IMR-90 (cell line): ENCODE data around the gene COL6A5. TPM values are rescaled to one million over a fixed set of nuclear protein-coding genes. Genes with fewer than 3 reads are reported as not detected.

ENCODE experiments used
- ATAC-seq: fragments of 200-7000 bp; cut with Tn5 transposase; 2 replicates; pipeline ENCODE4 v1.9.1; 2020; ENCODE audit warnings: low read depth, mild to moderate bottlenecking, moderate library complexity
- BruUV-seq: library from RNA; stranded (reverse); fragments of 400-500 nt; replicated peaks from 2 replicates; lab custom pipeline; 2021; lab: Mats Ljungman, UMichigan
- CTCF ChIA-PET: fragments of 300-600 bp; formaldehyde crosslinking; extraction: SDS; loops from one replicate; lab custom pipeline; 2021; ENCODE audit warnings: antibody characterized with exemption; lab: Yijun Ruan, JAX
- POLR2A ChIA-PET: fragments of 300-600 bp; sonication (Branson Sonifier 250); formaldehyde crosslinking; loops from one replicate; lab custom pipeline; 2022; ENCODE audit warnings: antibody characterized with exemption; ENCODE audit not compliant: unreplicated experiment; lab: Charles Lee
- DNase-seq: peaks from one replicate; pipeline ENCODE4 v3.0.0; 2013
- H2AFZ ChIP-seq: replicated peaks from 2 replicates; pipeline ENCODE3; 2013; ENCODE audit warnings: low read length, mild to moderate bottlenecking; ENCODE audit not compliant: poor library complexity
- H2AK5ac ChIP-seq: 2 replicates; pipeline ENCODE4 v1.6.1; 2013; ENCODE audit warnings: low read depth, low read length, inconsistent platforms
- H2AK9ac ChIP-seq: replicated peaks from 2 replicates; pipeline ENCODE3; 2013; ENCODE audit warnings: mild to moderate bottlenecking, low read depth, low read length, moderate library complexity; ENCODE audit not compliant: poor library complexity
- H2BK120ac ChIP-seq: 2 replicates; pipeline ENCODE4 v1.6.1; 2013; ENCODE audit warnings: low read depth, low read length, inconsistent platforms
- H2BK15ac ChIP-seq: 3 replicates; pipeline ENCODE4 v1.6.1; 2013; ENCODE audit warnings: low read depth, low read length, inconsistent platforms
- H2BK20ac ChIP-seq: 2 replicates; pipeline ENCODE4 v1.6.1; 2013; ENCODE audit warnings: low read depth, mild to moderate bottlenecking, inconsistent platforms, low read length, moderate library complexity
- H2BK5ac ChIP-seq: 2 replicates; pipeline ENCODE4 v1.6.1; 2013; ENCODE audit warnings: mild to moderate bottlenecking, low read depth, low read length, inconsistent platforms; ENCODE audit not compliant: poor library complexity, severe bottlenecking
- H3K14ac ChIP-seq: replicated peaks from 2 replicates; pipeline ENCODE4 v1.6.1; 2013; ENCODE audit warnings: low read depth, low read length, inconsistent platforms
- H3K18ac ChIP-seq: 2 replicates; pipeline ENCODE4 v1.6.1; 2013; ENCODE audit warnings: low read depth, low read length, control low read depth
- H3K23ac ChIP-seq: 2 replicates; pipeline ENCODE4 v1.6.1; 2013; ENCODE audit warnings: low read depth, low read length, inconsistent platforms
- H3K27ac ChIP-seq: 2 replicates; pipeline ENCODE4 v1.5.1; 2013; ENCODE audit warnings: mild to moderate bottlenecking, control low read depth, low read length; ENCODE audit not compliant: insufficient read depth
- H3K27me3 ChIP-seq: 2 replicates; pipeline ENCODE4 v1.6.1; 2013; ENCODE audit warnings: low read length; ENCODE audit not compliant: control insufficient read depth, insufficient read depth
- H3K36me3 ChIP-seq: 2 replicates; pipeline ENCODE4 v1.6.1; 2013; ENCODE audit warnings: low read length, mixed read lengths; ENCODE audit not compliant: control insufficient read depth, insufficient read depth
- H3K4ac ChIP-seq: 2 replicates; pipeline ENCODE4 v1.6.1; 2013; ENCODE audit warnings: low read depth, low read length, inconsistent platforms
- H3K4me1 ChIP-seq: 2 replicates; pipeline ENCODE4 v1.6.1; 2013; ENCODE audit warnings: low read length, mixed read lengths; ENCODE audit not compliant: control insufficient read depth, insufficient read depth
- H3K4me2 ChIP-seq: 2 replicates; pipeline ENCODE4 v1.6.1; 2013; ENCODE audit warnings: low read depth, mild to moderate bottlenecking, control low read depth, low read length, moderate library complexity
- H3K4me3 ChIP-seq: 2 replicates; pipeline ENCODE4 v1.5.1; 2013; ENCODE audit warnings: low read depth, mild to moderate bottlenecking, control low read depth, low read length, moderate library complexity; ENCODE audit not compliant: insufficient read depth
- H3K56ac ChIP-seq: 2 replicates; pipeline ENCODE4 v1.6.1; 2013; ENCODE audit warnings: low read length, inconsistent platforms; ENCODE audit not compliant: insufficient read depth; ENCODE audit errors: extremely low read depth
- H3K79me1 ChIP-seq, 2 experiments: 2 replicates each; pipeline ENCODE4 v1.6.1; 2013; ENCODE audit warnings: low read length in 2 of 2, inconsistent platforms in 1 of 2, low read depth in 1 of 2
- H3K9ac ChIP-seq: 2 replicates; pipeline ENCODE4 v1.6.1; 2013; ENCODE audit warnings: low read depth, low read length, control low read depth
- H3K9me1 ChIP-seq: 2 replicates; pipeline ENCODE4 v1.6.1; 2013; ENCODE audit warnings: low read length, inconsistent platforms; ENCODE audit not compliant: insufficient read depth
- H3K9me3 ChIP-seq: 2 replicates; pipeline ENCODE4 v1.6.1; 2013; ENCODE audit warnings: low read length; ENCODE audit not compliant: control insufficient read depth, insufficient read depth
- H4K20me1 ChIP-seq: 2 replicates; pipeline ENCODE4 v1.6.1; 2013; ENCODE audit warnings: low read length, inconsistent platforms; ENCODE audit not compliant: insufficient read depth
- H4K5ac ChIP-seq: 2 replicates; pipeline ENCODE4 v1.6.1; 2013; ENCODE audit warnings: mild to moderate bottlenecking, low read depth, low read length, control low read depth
- H4K8ac ChIP-seq, 2 experiments: 2 replicates each; pipeline ENCODE4 v1.6.1; 2013; ENCODE audit warnings: low read depth in 2 of 2, low read length in 2 of 2, control low read depth in 1 of 2, inconsistent platforms in 1 of 2
- H4K91ac ChIP-seq: 2 replicates; pipeline ENCODE4 v1.6.1; 2013; ENCODE audit warnings: low read depth, low read length, inconsistent platforms; ENCODE audit not compliant: insufficient read depth
- BHLHE40 ChIP-seq: fragments of 150-350 bp; IDR thresholded peaks from 2 replicates; pipeline ENCODE4 v1.6.1; 2016; ENCODE audit warnings: mild to moderate bottlenecking, low read depth, low read length
- CEBPB ChIP-seq: IDR thresholded peaks from 2 replicates; pipeline ENCODE4 v1.6.1; 2012; ENCODE audit warnings: low read depth, low read length, improper control_type of control experiment
- MAFK ChIP-seq: IDR thresholded peaks from 2 replicates; pipeline ENCODE4 v1.6.1; 2012; ENCODE audit warnings: low read depth, low read length, improper control_type of control experiment
- MXI1 ChIP-seq: IDR thresholded peaks from 2 replicates; pipeline ENCODE4 v1.6.1; 2012; ENCODE audit warnings: low read depth, mild to moderate bottlenecking, low read length, moderate library complexity, borderline replicate concordance
- NFE2L2 ChIP-seq: fragments of 150-350 bp; IDR thresholded peaks from 2 replicates; pipeline ENCODE4 v1.6.1; 2016; ENCODE audit warnings: low read depth, mild to moderate bottlenecking, low read length
- POLR2A ChIP-seq: IDR thresholded peaks from 2 replicates; pipeline ENCODE4 v1.6.1; 2012; ENCODE audit warnings: mild to moderate bottlenecking, low read depth, low read length
- RCOR1 ChIP-seq: IDR thresholded peaks from 2 replicates; pipeline ENCODE4 v1.6.1; 2012; ENCODE audit warnings: mild to moderate bottlenecking, low read length, improper control_type of control experiment; ENCODE audit not compliant: insufficient replicate concordance
- RFX5 ChIP-seq: IDR thresholded peaks from 2 replicates; pipeline ENCODE4 v1.8.0; 2012; ENCODE audit warnings: low read depth, mild to moderate bottlenecking, low read length, moderate library complexity
- SMC3 ChIP-seq: fragments of 150-350 bp; IDR thresholded peaks from 2 replicates; pipeline ENCODE4 v1.6.1; 2016; ENCODE audit warnings: low read depth, mild to moderate bottlenecking, antibody characterized with exemption, low read length, moderate library complexity
- USF2 ChIP-seq: fragments of 150-350 bp; IDR thresholded peaks from 2 replicates; pipeline ENCODE4 v1.6.1; 2017; ENCODE audit warnings: mild to moderate bottlenecking, antibody characterized with exemption, low read length, low read depth
- WGBS, 2 experiments: methylation state at CpG; one replicate each; pipeline versions ENCODE4 v1.1.5 to v1.1.7; 2013; ENCODE audit warnings: missing lambda C conversion rate in 2 of 2; ENCODE audit not compliant: insufficient read length in 1 of 2; ENCODE audit errors: extremely low coverage in 2 of 2; 5-methylcytosine and 5-hydroxymethylcytosine counted together
- dilution Hi-C: fragments of 300-500 bp; cut with HindIII; formaldehyde crosslinking; loops from one replicate; pipeline ENCODE4 v1.14.3; 2018; ENCODE audit warnings: low sequenced_read_pairs; ENCODE audit not compliant: unreplicated experiment
- in situ Hi-C: fragments of 300-500 bp; cut with MboI; formaldehyde crosslinking; loops from 3 replicates; pipeline ENCODE4 v1.14.3; 2019; ENCODE audit warnings: low sequenced_read_pairs, inconsistent platforms, mixed read lengths
- intact Hi-C: fragments of 100-400 bp; cut with micrococcal nuclease; formaldehyde crosslinking; loops from 2 replicates; pipeline ENCODE4 v1.10.0; 2022
- polyA plus RNA-seq, 3 experiments: library from polyadenylated mRNA; depleted of rRNA; stranded (reverse); fragments of >200 nt; gene quantifications; 2 replicates each; pipeline ENCODE4 v1.2.3, GENCODE V29; 2012; ENCODE audit warnings: low replicate concordance in 1 of 3
- total RNA-seq: library from RNA; depleted of rRNA; stranded (reverse); fragments of >200 nt; gene quantifications from 2 replicates; pipeline ENCODE4 v1.2.3, GENCODE V29; 2012

Gene COL6A5
- total and polyA plus RNA-seq, 2 of the 4 experiments (the other 2 are of a cell fraction), result not detected

GRCh38 chr3:130378677-130379191 is 33.3 kb downstream of the COL6A5 start:
- Histone ChIP-seq H2BK20ac (no peak overlapping the region), H2BK15ac (no peak overlapping the region), H3K36me3 (no peaks in the 10 kb centered on the region), H3K27me3 (no peaks in the 10 kb centered on the region), H4K20me1 (no peaks in the 10 kb centered on the region), H2AK5ac (no peak overlapping the region), H3K56ac (no peak overlapping the region), H3K27ac (no peak overlapping the region), H2AK9ac (no peak overlapping the region), H3K18ac (no peak overlapping the region), H3K4me1 (no peaks in the 10 kb centered on the region), H4K8ac (no peak overlapping the region), H3K9ac (no peak overlapping the region), H4K5ac (no peak overlapping the region), H3K79me1 (no peaks in the 10 kb centered on the region), H2BK120ac (no peak overlapping the region), H4K91ac (no peak overlapping the region), H3K9me1 (no peaks in the 10 kb centered on the region), H3K23ac (no peak overlapping the region), H3K4me3 (no peak overlapping the region), H3K9me3 (no peaks in the 10 kb centered on the region), H3K14ac (no peak overlapping the region), H3K4me2 (no peak overlapping the region), H2AFZ (no peak overlapping the region), H3K4ac (no peak overlapping the region), H2BK5ac (no peak overlapping the region)
- 50% methylated on average over 6 of the region's 7 CpGs; no CpG with 5 or more reads in 1 of the 2 experiments for WGBS, 2 experiments
- in situ Hi-C loops (no loop called here), intact Hi-C loops (no loop called here), dilution Hi-C loops (no loop called here)
- no peak for DNase-seq
- no peak for TF ChIP-seq BHLHE40
- TF ChIP-seq MXI1, result no peak
- no peak for TF ChIP-seq RCOR1
- no peak for TF ChIP-seq USF2
- TF ChIP-seq POLR2A, result no peak
- no peak for TF ChIP-seq MAFK
- no peak for TF ChIP-seq CEBPB
- no peak for TF ChIP-seq RFX5
- TF ChIP-seq SMC3, result no peak
- TF ChIP-seq NFE2L2, result no peak
- CTCF ChIA-PET, result no interaction called here
- POLR2A ChIA-PET, result no interaction called here
- no peak for ATAC-seq
- no TSS peak for BruUV-seq
